HG02852 (cell line): ENCODE results near the gene SERTAD2.

Experiments
- ATAC-seq: cut with Tn5 transposase; IDR thresholded peaks from one replicate; pipeline ENCODE4 v1.9.1; 2021; ENCODE audit warnings: mild to moderate bottlenecking, moderate library complexity; ENCODE audit not compliant: unreplicated experiment

Gene SERTAD2

GRCh38 chr2:64586883-64587481 lies 66.7 kb downstream of the SERTAD2 start:
- ATAC-seq = no peak

GRCh38 chr2:64586054-64586453 lies 67.7 kb downstream of the SERTAD2 start:
- ATAC-seq = no peak

GRCh38 chr2:64582774-64583340 lies 70.9 kb downstream of the SERTAD2 start:
- ATAC-seq = peak; percentile 87

DNA sequence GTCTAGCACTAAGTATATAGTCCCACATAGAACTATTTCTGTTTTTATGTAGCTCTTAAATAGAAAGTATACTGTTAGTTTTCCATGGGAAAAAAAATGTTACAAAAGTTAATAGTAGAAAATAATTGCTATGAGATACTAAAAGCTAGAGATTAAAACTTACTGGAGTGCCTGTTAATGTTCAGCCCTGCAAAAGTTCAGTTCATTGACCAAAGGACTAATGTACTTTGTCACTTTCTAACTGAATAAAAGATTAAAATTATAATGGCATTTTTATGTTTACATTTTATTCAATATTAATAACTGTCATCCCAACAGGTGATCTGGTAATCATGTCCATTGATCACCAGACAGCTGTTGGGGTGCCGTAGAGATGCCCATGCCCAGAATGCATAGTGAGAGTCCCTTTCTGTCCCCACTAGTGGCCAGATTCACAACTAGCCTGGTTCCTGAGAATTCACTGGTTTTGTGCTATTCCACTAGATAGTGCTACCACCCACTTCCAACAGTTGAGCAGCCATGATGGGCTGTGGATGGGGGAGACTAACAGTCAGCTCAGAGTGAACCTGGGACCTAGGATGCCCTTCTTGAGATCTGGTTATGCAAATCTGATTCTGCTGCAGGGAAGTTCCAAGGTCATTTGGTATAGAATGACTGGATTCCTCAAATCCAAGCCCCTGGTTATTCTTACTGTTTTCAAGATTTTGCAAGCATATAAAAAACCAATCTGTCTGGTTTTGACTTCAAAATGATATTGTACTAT lies 71.8 kb downstream of the SERTAD2 start:
- peak; percentile 46 for ATAC-seq
